ENCODE results near the gene INTS1. TPM values are rescaled to one million over a fixed set of nuclear protein-coding genes. Genes with fewer than 3 reads are reported as not detected.

The INTS1 gene
- total RNA-seq, 4 donors from 2014 or later = 50.3 to 134 (median 71.4) TPM

- Histone ChIP-seq H3K4me3 (peak overlapping the region; percentile 12 to 43 (median 30)), H3K36me3 (peaks cover 0 to 16% (median 7%) of the 10 kb centered on the region in 4 donors), H3K27me3 (no peaks in the 10 kb centered on the region), H3K4me1 (peaks cover 35 to 55% (median 38%) of the 10 kb centered on the region in 4 donors), H3K9me3 (no peaks in the 10 kb centered on the region), H3K27ac (peak overlapping the region; percentile 85 to 99 (median 98))
- DNase-seq = peak; percentile 75
- TF ChIP-seq POLR2AphosphoS5 (IDR thresholded peaks at IDR 0.05) (peak; percentile 58 to 76 (median 63)), POLR2A (IDR thresholded peaks at IDR 0.05) (peak; percentile 39), CTCF (IDR thresholded peaks at IDR 0.05) (no peak)
- WGBS, 2 donors (ENCODE audit: low coverage in 1 of 2) = 51 to 58% methylated on average over 11 to 42 of the region's 56 CpGs
- in situ Hi-C loops (cut with MboI; ENCODE audit: low pct_ligation_motif_present in 1 of 4, low pct_unique_long_range_greater_than_20kb in 1 of 4, low sequenced_read_pairs in 3 of 4) (no loop called here), intact Hi-C loops (cut with DNase I; ENCODE audit: low total_unique reads) (no loop called here)
Observed at GRCh38 chr7:1537535-1538412, 33.6 kb upstream of the INTS1 start.

- peak; percentile 33 for TF ChIP-seq POLR2A (IDR thresholded peaks at IDR 0.05)
- peak; percentile 47 for TF ChIP-seq EP300 (IDR thresholded peaks at IDR 0.05; ENCODE audit: low read depth)
- no peak for TF ChIP-seq CTCF (IDR thresholded peaks at IDR 0.05)
- peak; percentile 77 to 88 (median 87) for TF ChIP-seq POLR2AphosphoS5 (IDR thresholded peaks at IDR 0.05)
- no peaks in the 10 kb centered on the region for H3K27me3 ChIP-seq
- peak; percentile 91 for DNase-seq
- no peaks in the 10 kb centered on the region for H3K9me3 ChIP-seq
- peaks cover 0 to 16% (median 5%) of the 10 kb centered on the region in 4 donors for H3K36me3 ChIP-seq
- peaks cover 35 to 57% (median 44%) of the 10 kb centered on the region in 4 donors for H3K4me1 ChIP-seq
- intact Hi-C loops (cut with DNase I; ENCODE audit: low total_unique reads) = no loop called here
- peak overlapping the region; percentile 85 to 99 (median 98) for H3K27ac ChIP-seq
- 42% methylated on average over 43 of the region's 52 CpGs; no CpG with 5 or more reads in 1 of the 2 donors for WGBS, 2 donors (ENCODE audit: low coverage in 1 of 2)
- H3K4me3 ChIP-seq = peak overlapping the region; percentile 26 to 43 (median 32)
- in situ Hi-C loops (cut with MboI; ENCODE audit: low pct_ligation_motif_present in 1 of 4, low pct_unique_long_range_greater_than_20kb in 1 of 4, low sequenced_read_pairs in 3 of 4) = no loop called here
Observed at GRCh38 chr7:1536743-1537534, 32.8 kb upstream of the INTS1 start.

- no peaks in the 10 kb centered on the region for H3K9me3 ChIP-seq
- peaks cover 0 to 16% (median 5%) of the 10 kb centered on the region in 4 donors for H3K36me3 ChIP-seq
- H3K27ac ChIP-seq = peak overlapping the region; percentile 85 to 99 (median 98)
- WGBS, 2 donors (ENCODE audit: low coverage in 1 of 2) = 66% methylated on average over 7 of the region's 7 CpGs; no CpG with 5 or more reads in 1 of the 2 donors
- H3K4me3 ChIP-seq = peak overlapping the region in 1 of 4 donors; percentile 43
- in situ Hi-C loops (cut with MboI; ENCODE audit: low pct_ligation_motif_present in 1 of 4, low pct_unique_long_range_greater_than_20kb in 1 of 4, low sequenced_read_pairs in 3 of 4) = no loop called here
- intact Hi-C loops (cut with DNase I; ENCODE audit: low total_unique reads) = no loop called here
- TF ChIP-seq POLR2A (IDR thresholded peaks at IDR 0.05) = no peak
- no peak for TF ChIP-seq EP300 (IDR thresholded peaks at IDR 0.05; ENCODE audit: low read depth)
- TF ChIP-seq CTCF (IDR thresholded peaks at IDR 0.05) = no peak
- no peak for TF ChIP-seq POLR2AphosphoS5 (IDR thresholded peaks at IDR 0.05)
- peaks cover 35 to 61% (median 49%) of the 10 kb centered on the region in 4 donors for H3K4me1 ChIP-seq
- H3K27me3 ChIP-seq = no peaks in the 10 kb centered on the region
- DNase-seq = no peak
Observed at GRCh38 chr7:1536455-1536742, 32.2 kb upstream of the INTS1 start.

Data from transverse colon (tissue), 4 donors.